Kidney (tissue), 14 donors: ENCODE data around the gene GALNT12. TPM values are rescaled to one million over a fixed set of nuclear protein-coding genes. Genes with fewer than 3 reads are reported as not detected.

Experiments
- DNase-seq, 5 donors: peaks; one replicate each; pipeline ENCODE4 v3.0.0-alpha.2; 2013 to 2020
- FAIRE-seq: peaks from 2 replicates; lab custom pipeline; 2012; peaks lifted over from hg19 to GRCh38; lab: Jason Lieb, UNC
- H3K27ac ChIP-seq, 2 donors: one replicate each; pipeline ENCODE4 v1.7.0; 2013; ENCODE audit warnings: low read depth in 2 of 2, low read length in 2 of 2, inconsistent platforms in 1 of 2
- H3K27me3 ChIP-seq: one replicate; pipeline ENCODE4 v1.7.1; 2013; ENCODE audit warnings: low read length, inconsistent platforms; ENCODE audit not compliant: control insufficient read depth, insufficient read depth
- H3K36me3 ChIP-seq, 3 donors: one replicate each; pipeline versions ENCODE4 v1.7.0 to v1.7.1; 2013; ENCODE audit warnings: low read length in 3 of 3, control low read depth in 1 of 3, inconsistent platforms in 1 of 3; ENCODE audit not compliant: insufficient read depth in 3 of 3, control insufficient read depth in 2 of 3
- H3K4me1 ChIP-seq, 3 donors: one replicate each; pipeline versions ENCODE4 v1.7.0 to v1.7.1; 2013; ENCODE audit warnings: low read length in 3 of 3, inconsistent platforms in 1 of 3, low read depth in 1 of 3; ENCODE audit not compliant: control insufficient read depth in 2 of 3, insufficient read depth in 2 of 3
- H3K4me3 ChIP-seq, 3 donors: one replicate each; pipeline versions ENCODE4 v1.7.0 to v1.8.1; 2013; ENCODE audit warnings: low read length in 3 of 3, control low read depth in 1 of 3, inconsistent platforms in 1 of 3
- H3K9ac ChIP-seq, 3 donors: one replicate each; pipeline versions ENCODE4 v1.7.0 to v1.7.1; 2013; ENCODE audit warnings: low read length in 3 of 3, control low read depth in 1 of 3, inconsistent platforms in 1 of 3
- H3K9me3 ChIP-seq, 3 donors: one replicate each; pipeline versions ENCODE4 v1.7.0 to v1.7.1; 2013; ENCODE audit warnings: low read length in 3 of 3, control low read depth in 1 of 3, inconsistent platforms in 1 of 3; ENCODE audit not compliant: control insufficient read depth in 2 of 3, insufficient read depth in 1 of 3
- CTCF ChIP-seq: IDR thresholded peaks from 3 replicates; pipeline ENCODE4 v1.5.1; 2012; ENCODE audit warnings: mild to moderate bottlenecking, moderate library complexity, borderline replicate concordance; ENCODE audit not compliant: insufficient read depth; ENCODE audit errors: extremely low read depth
- intact Hi-C: fragments of 100-400 bp; cut with DNase I; formaldehyde crosslinking; loops from one replicate; pipeline ENCODE4 v1.11.1; 2022
- polyA plus RNA-seq: library from polyadenylated mRNA; stranded (reverse); fragments of 350-450 nt; fragmentation: Illumina TruSeq; extraction: RNeasy Lipid Tissue Mini Kit (QIAGEN cat#74804); gene quantifications from one replicate; pipeline ENCODE4 v1.2.3, GENCODE V29; 2014; ENCODE audit warnings: low read depth, low replicate concordance; ENCODE audit not compliant: insufficient read depth
- total RNA-seq: library from RNA; stranded (reverse); fragmentation: NEBNext Ultra II Directional; extraction: Animal tissue kit (Norgen Biotek cat#: 25700); gene quantifications from one replicate; pipeline ENCODE4 v1.2.1, GENCODE V29; 2021
- donor health status: control.
- donor health status: control.
- donor health status: control.
- donor health status: control.
- donor health status: control.
- donor health status: DM: yes; HTN: yes; CAD: no.
- donor health status: Normal renal cell carcinoma (clear cell type).

GALNT12 gene
- total and polyA plus RNA-seq, 2 donors from 2014 or later, result 3.6 to 10.8 TPM

DNA sequence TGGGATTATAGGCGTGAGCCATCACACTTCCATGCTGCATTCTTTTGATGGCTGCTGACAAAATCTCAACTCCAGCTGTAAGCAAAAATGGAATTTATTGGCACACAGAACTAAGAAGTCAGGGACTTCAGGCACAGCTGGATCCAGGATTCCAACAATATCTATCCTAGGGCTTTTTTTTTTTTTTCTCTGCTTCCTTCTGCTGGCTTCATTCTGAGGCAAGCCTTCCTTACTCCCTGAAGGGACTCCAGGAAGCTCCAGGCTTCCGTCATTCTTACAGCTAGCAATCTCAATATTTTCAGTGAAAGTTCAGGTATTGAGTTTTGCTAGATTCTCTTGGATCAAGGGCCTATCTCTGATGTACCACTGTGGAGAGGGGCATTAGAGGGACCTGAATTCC is 66.1 kb downstream of the GALNT12 start:
- Histone ChIP-seq H3K27ac (no peak overlapping the region), H3K9me3 (no peaks in the 10 kb centered on the region), H3K4me1 (peaks cover 0 to 2% (median 0%) of the 10 kb centered on the region in 3 donors), H3K9ac (no peak overlapping the region), H3K27me3 (no peaks in the 10 kb centered on the region), H3K4me3 (no peak overlapping the region), H3K36me3 (no peaks in the 10 kb centered on the region)
- intact Hi-C loops, result no loop called here
- FAIRE-seq, result no peak
- DNase-seq, result no peak
- TF ChIP-seq CTCF, result no peak

GRCh38 chr9:98873951-98874371 is 66.5 kb downstream of the GALNT12 start:
- DNase-seq, result peak in 1 of 5 donors; percentile 83
- H3K9ac ChIP-seq, result no peak overlapping the region
- no peaks in the 10 kb centered on the region for H3K9me3 ChIP-seq
- FAIRE-seq, result no peak
- H3K36me3 ChIP-seq, result no peaks in the 10 kb centered on the region
- H3K4me1 ChIP-seq, result peaks cover 0 to 2% (median 0%) of the 10 kb centered on the region in 3 donors
- H3K27me3 ChIP-seq, result no peaks in the 10 kb centered on the region
- no peak overlapping the region for H3K4me3 ChIP-seq
- intact Hi-C loops, result no loop called here
- no peak overlapping the region for H3K27ac ChIP-seq
- no peak for TF ChIP-seq CTCF

DNA sequence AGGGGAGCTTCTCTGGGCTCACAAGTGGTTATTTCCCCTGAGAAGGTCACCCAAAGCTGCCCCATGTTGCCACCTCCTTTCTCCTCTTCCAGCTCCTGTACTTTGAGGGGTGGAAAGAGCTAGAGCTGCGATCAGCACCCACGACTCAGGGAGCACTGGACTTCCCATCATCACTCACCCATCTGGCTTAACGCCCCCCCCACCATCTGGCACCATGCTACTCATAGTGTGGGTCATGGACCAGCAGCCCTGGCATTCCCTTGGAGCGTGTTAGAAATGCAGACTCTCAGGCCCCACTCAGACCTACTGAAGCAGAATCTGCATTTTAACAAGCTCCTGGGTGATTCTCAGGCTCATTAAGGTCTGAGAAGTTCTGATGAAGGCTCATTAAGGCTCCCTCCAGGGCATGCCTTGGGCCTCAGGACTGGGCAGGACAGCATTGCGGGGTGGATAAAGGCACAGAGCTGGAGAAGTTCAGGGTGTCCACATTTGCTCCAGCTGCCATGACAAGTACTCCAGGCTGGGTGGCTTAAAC is 67.3 kb downstream of the GALNT12 start:
- H3K9me3 ChIP-seq, result no peaks in the 10 kb centered on the region
- intact Hi-C loops, result no loop called here
- DNase-seq, result no peak
- H3K4me1 ChIP-seq, result peaks cover 0 to 2% (median 0%) of the 10 kb centered on the region in 3 donors
- H3K36me3 ChIP-seq, result no peaks in the 10 kb centered on the region
- no peak overlapping the region for H3K4me3 ChIP-seq
- TF ChIP-seq CTCF, result no peak
- H3K27me3 ChIP-seq, result no peaks in the 10 kb centered on the region
- H3K9ac ChIP-seq, result no peak overlapping the region
- FAIRE-seq, result no peak
- no peak overlapping the region for H3K27ac ChIP-seq

DNA sequence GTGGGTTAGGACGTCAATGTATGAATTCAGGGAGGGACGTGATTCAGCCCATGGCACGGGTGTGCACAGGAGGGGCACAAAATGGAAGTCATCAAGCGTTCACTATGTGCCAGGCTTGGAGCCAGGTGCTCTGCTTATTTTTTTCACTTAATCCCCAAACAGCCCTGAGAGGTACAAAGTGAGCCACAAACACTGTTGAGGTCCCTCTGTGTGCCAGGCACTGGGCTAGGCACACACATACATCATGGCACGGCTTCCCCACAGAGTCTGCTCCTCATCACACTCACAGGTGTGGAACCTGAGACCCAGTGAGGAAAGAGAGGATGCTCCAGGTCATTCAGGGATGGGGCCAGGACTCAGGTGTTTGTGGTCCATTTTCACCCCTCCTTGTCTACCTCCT is 68.1 kb downstream of the GALNT12 start:
- TF ChIP-seq CTCF, result no peak
- H3K4me3 ChIP-seq, result no peak overlapping the region
- peaks cover 0 to 3% (median 0%) of the 10 kb centered on the region in 3 donors for H3K4me1 ChIP-seq
- H3K9ac ChIP-seq, result no peak overlapping the region
- DNase-seq (no peak), FAIRE-seq (no peak)
- no peaks in the 10 kb centered on the region for H3K9me3 ChIP-seq
- no peak overlapping the region for H3K27ac ChIP-seq
- H3K27me3 ChIP-seq, result no peaks in the 10 kb centered on the region
- H3K36me3 ChIP-seq, result no peaks in the 10 kb centered on the region
- intact Hi-C loops, result no loop called here
